C4-2B (cell line): ENCODE measurements around the gene UCP2.
"Not testable (repeated sequence)": the region's sequence is repeated elsewhere in the genome, so short reads cannot be mapped to it uniquely, and the experiment has no call there.

Experiments used
- H3K27ac ChIP-seq: fragments of 450-650 bp; 2 replicates; pipeline ENCODE4 v1.5.1; 2017
- ZFX ChIP-seq: fragments of 450-650 bp; IDR thresholded peaks from 2 replicates; pipeline ENCODE4 v1.6.1; 2017
- TF ChIP-seq, protein P1 (sequence below): fragments of 450-650 bp; conservative IDR thresholded peaks from 2 replicates; pipeline ENCODE4 v1.5.1; 2017; ENCODE audit warnings: mild to moderate bottlenecking

Gene UCP2

DNA sequence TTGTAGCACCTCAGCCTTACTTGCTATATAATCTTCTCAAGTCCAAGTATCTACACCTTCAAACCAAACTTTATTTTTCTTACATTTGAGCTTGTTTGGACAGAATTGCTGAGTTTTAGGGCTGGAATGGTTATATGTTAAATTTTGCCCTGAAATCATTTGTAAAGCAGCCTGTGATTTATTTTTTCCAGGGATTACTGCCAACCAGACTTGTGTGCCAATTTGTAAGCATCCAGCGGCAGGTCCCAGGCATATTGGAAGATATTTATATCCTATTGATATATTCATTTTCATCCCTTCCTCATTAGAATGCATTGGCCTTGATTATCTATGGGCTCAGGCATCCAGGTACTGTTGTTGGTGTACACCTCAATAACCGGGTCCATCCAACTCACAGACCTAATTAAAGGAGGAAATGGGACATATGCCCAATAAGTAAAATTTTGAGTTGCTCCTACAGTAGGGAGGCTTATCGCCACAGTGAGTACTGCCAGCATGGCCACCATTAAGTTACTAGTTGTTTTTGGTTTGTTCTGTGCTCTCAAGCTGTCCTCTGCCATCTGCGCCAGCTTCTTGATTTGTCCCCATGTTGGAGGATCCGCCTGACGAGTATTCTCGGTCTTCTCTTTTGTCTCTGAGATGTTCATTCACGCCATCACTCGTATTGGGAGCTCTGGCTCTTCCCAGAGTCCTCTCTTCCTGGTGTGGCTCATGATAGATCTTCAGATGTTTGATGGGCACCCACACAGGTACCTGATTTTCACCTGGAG lies 41.7 kb downstream of the UCP2 start:
- no peak overlapping the region for H3K27ac ChIP-seq
- no peak for TF ChIP-seq ZFX
- TF ChIP-seq, protein P1, sequence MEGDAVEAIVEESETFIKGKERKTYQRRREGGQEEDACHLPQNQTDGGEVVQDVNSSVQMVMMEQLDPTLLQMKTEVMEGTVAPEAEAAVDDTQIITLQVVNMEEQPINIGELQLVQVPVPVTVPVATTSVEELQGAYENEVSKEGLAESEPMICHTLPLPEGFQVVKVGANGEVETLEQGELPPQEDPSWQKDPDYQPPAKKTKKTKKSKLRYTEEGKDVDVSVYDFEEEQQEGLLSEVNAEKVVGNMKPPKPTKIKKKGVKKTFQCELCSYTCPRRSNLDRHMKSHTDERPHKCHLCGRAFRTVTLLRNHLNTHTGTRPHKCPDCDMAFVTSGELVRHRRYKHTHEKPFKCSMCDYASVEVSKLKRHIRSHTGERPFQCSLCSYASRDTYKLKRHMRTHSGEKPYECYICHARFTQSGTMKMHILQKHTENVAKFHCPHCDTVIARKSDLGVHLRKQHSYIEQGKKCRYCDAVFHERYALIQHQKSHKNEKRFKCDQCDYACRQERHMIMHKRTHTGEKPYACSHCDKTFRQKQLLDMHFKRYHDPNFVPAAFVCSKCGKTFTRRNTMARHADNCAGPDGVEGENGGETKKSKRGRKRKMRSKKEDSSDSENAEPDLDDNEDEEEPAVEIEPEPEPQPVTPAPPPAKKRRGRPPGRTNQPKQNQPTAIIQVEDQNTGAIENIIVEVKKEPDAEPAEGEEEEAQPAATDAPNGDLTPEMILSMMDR, result no peak

DNA sequence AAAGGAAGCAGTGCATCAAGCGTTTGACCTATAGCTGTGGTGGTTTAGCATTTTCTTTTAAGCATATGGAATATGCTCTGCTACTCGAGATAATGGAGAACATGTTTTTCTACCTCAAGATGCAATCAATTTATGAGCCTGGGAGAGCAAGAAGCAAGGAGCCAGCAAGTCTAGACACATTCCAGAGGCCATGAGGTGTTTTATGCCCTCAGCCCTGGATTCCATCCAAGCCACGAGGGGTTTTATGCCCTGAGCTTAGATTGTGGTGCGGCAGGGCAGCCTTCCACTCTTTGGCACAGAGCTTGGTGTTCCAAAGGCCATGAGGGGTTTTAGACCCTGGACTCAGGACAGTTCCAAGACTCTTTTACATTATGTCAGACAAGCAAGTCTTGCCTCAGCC lies 43.5 kb downstream of the UCP2 start:
- TF ChIP-seq, protein P1, result no peak
- TF ChIP-seq ZFX, result no peak
- no peak overlapping the region for H3K27ac ChIP-seq

DNA sequence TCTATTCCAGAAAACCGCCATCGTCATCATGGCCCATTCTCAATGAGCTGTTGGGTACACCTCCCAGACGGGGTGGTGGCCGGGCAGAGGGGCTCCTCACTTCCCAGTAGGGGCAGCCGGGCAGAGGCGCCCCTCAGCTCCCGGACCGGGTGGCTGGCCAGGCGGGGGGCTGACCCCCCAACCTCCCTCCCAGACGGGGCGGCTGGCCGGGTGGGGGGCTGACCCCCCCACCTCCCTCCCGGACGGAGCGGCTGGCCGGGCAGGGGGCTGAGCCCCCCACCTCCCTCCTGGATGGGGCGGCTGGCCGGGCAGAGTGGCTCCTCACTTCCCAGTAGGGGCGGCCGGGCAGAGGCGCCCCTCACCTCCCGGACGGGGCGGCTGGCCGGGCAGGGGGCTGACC lies 46.6 kb downstream of the UCP2 start:
- H3K27ac ChIP-seq, result not testable (repeated sequence)

DNA sequence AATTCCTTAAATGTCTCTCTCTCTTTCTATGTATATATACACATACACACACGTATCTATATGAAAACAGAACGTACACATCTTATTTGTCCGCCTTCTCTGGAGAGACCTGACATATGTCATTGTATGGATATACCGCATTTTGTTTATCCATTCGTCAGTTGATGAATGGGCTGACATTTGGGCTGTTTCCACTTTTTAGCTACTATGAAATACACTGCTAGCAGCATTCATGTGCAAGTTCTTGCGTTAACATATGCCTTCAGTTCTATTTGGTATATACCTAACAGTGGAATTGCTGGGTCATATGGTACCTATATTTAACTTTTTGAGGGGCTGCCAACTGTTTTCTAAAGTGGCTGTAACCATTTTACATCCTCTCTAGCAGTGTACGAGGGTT lies 49.9 kb downstream of the UCP2 start:
- TF ChIP-seq ZFX, result no peak
- TF ChIP-seq, protein P1, result no peak
- H3K27ac ChIP-seq, result no peak overlapping the region

DNA sequence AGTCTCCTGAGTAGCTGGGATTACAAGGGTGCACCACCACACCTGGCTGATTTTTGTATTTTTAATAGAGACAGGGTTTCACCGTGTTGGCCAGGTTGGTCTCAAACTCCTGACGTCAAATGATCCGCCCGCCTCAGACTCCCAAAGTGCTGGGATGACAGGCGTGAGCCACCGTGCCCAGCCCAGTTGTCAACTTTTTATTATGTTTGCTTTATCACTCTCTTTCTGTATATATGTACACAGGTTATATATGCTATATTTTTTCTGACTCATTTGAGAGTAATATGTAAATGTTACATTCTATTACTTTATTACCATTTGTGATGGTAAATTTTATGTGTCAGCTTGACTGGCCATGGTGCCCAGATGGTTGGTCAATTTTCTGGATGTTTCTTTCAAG lies 50.7 kb downstream of the UCP2 start:
- no peak overlapping the region for H3K27ac ChIP-seq
- no peak for TF ChIP-seq ZFX
- TF ChIP-seq, protein P1, result no peak

DNA sequence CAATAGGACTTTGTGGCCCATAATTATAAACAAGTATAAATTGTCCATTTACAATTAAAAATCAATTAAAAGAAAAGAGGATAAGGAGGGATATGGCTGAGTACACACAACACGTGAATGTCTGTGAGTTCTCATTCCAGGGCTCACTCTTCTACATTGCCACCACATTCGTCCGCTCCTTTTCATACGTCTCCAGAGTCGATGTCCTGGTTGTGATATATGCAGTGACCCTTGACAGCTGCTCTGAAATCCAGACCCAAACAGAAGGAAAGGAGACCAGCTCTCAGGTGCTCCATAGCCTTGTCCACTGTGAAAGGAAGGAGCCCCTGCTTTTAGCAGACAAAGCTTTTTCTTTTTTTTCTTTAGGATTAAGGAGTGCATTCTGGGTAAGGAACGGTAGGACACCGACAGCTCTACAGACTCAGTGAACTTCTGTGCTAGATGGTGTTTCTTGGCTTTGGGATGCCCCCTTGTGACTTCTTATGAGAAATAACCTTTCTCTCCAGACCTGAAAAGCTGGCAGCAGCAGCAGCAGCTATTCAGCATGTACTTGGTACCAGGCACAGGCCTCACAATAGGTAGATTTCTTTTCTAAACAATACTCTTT lies 51.5 kb downstream of the UCP2 start:
- H3K27ac ChIP-seq, result no peak overlapping the region

DNA sequence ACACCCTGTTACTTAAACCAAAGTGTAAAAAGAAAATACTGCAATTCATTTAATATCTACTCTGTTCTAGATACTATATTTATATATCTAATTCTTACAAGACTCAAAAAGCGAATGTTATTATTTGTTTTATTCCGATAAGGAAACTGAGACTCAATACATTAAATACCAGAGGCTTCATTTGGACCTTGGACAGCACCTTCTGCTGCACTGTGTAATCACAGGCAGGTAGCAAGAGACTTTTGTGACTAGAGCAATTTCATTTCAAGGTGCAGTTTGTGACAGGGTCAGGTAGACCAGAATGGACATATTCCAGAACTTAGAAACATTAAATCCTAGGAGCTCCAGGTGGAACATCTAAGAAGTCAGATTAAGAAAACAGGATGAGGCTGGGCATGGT lies 53.3 kb downstream of the UCP2 start:
- no peak for TF ChIP-seq ZFX
- TF ChIP-seq, protein P1, result no peak
- H3K27ac ChIP-seq, result no peak overlapping the region

More for the DNA sequence above, 51.5 kb downstream of the UCP2 start:
- TF ChIP-seq ZFX, result no peak
- TF ChIP-seq, protein P1, result peak; percentile 71
